Stimulated activated memory B cell treated with anti-CD40 and anti-IgM and Interleukin-4, amounts not matched to agents 10 μg/mL and 1 μg/mL and 100 μg/mL, for 72 hours (primary cell): ENCODE results near the gene EEF2.
A peak's percentile ranks its signal among the peaks of the same experiment; 100 is the strongest.

Experiments used
- ATAC-seq: fragments of 150-1000 bp; cut with Tn5 transposase; 2 replicates; pipeline ENCODE4 v1.10.0; 2021
- H3K27ac Mint-ChIP-seq: one replicate; pipeline ENCODE4 v1.8.0; 2022; ENCODE audit warnings: mild to moderate bottlenecking, mixed read lengths
- H3K27me3 Mint-ChIP-seq: one replicate; pipeline ENCODE4 v1.8.0; 2022; ENCODE audit warnings: mixed read lengths
- H3K36me3 Mint-ChIP-seq: one replicate; pipeline ENCODE4 v1.8.0; 2022; ENCODE audit warnings: mixed read lengths
- H3K4me1 Mint-ChIP-seq: one replicate; pipeline ENCODE4 v1.8.0; 2022; ENCODE audit warnings: mixed read lengths
- H3K4me3 Mint-ChIP-seq: one replicate; pipeline ENCODE4 v1.8.0; 2022; ENCODE audit warnings: mild to moderate bottlenecking, moderate library complexity, mixed read lengths
- H3K9me3 Mint-ChIP-seq: one replicate; pipeline ENCODE4 v1.8.0; 2022; ENCODE audit warnings: mixed read lengths

EEF2 gene

GRCh38 chr19:3982701-3983541 lies 2.3 kb downstream of the EEF2 start:
- no peak for ATAC-seq
- Mint-ChIP-seq H3K36me3 (peaks cover 65% of the 10 kb centered on the region), H3K27me3 (no peaks in the 10 kb centered on the region), H3K4me1 (peaks cover 70% of the 10 kb centered on the region), H3K27ac (peak overlapping the region; percentile 92), H3K9me3 (no peaks in the 10 kb centered on the region), H3K4me3 (peak overlapping the region; percentile 93)

GRCh38 chr19:3981736-3982681 lies 3.3 kb downstream of the EEF2 start:
- Mint-ChIP-seq H3K27ac (peak overlapping the region; percentile 92), H3K36me3 (peaks cover 74% of the 10 kb centered on the region), H3K4me3 (peak overlapping the region; percentile 93), H3K9me3 (no peaks in the 10 kb centered on the region), H3K4me1 (peaks cover 73% of the 10 kb centered on the region), H3K27me3 (no peaks in the 10 kb centered on the region)
- ATAC-seq, result no peak

- ATAC-seq, result no peak
- H3K4me1 Mint-ChIP-seq, result peaks cover 71% of the 10 kb centered on the region
- H3K4me3 Mint-ChIP-seq, result no peak overlapping the region
- H3K27me3 Mint-ChIP-seq, result no peaks in the 10 kb centered on the region
- peaks cover 81% of the 10 kb centered on the region for H3K36me3 Mint-ChIP-seq
- H3K9me3 Mint-ChIP-seq, result no peaks in the 10 kb centered on the region
- peak overlapping the region; percentile 92 for H3K27ac Mint-ChIP-seq
Observed at GRCh38 chr19:3981373-3981735, 3.9 kb downstream of the EEF2 start.

- ATAC-seq, result no peak
- no peak overlapping the region for H3K4me3 Mint-ChIP-seq
- peak overlapping the region; percentile 92 for H3K27ac Mint-ChIP-seq
- H3K9me3 Mint-ChIP-seq, result no peaks in the 10 kb centered on the region
- no peaks in the 10 kb centered on the region for H3K27me3 Mint-ChIP-seq
- peaks cover 88% of the 10 kb centered on the region for H3K36me3 Mint-ChIP-seq
- peaks cover 63% of the 10 kb centered on the region for H3K4me1 Mint-ChIP-seq
Observed at GRCh38 chr19:3980353-3981251, 4.7 kb downstream of the EEF2 start.

GRCh38 chr19:3979674-3980352 lies 5.5 kb downstream of the EEF2 start:
- peaks cover 61% of the 10 kb centered on the region for H3K4me1 Mint-ChIP-seq
- H3K27me3 Mint-ChIP-seq, result no peaks in the 10 kb centered on the region
- H3K36me3 Mint-ChIP-seq, result peaks cover 86% of the 10 kb centered on the region
- H3K27ac Mint-ChIP-seq, result no peak overlapping the region
- no peaks in the 10 kb centered on the region for H3K9me3 Mint-ChIP-seq
- H3K4me3 Mint-ChIP-seq, result no peak overlapping the region
- ATAC-seq, result no peak

GRCh38 chr19:3979289-3979673 lies 6.0 kb downstream of the EEF2 start:
- Mint-ChIP-seq H3K4me3 (no peak overlapping the region), H3K27ac (no peak overlapping the region), H3K4me1 (peaks cover 56% of the 10 kb centered on the region), H3K36me3 (peaks cover 80% of the 10 kb centered on the region), H3K9me3 (no peaks in the 10 kb centered on the region), H3K27me3 (no peaks in the 10 kb centered on the region)
- ATAC-seq, result no peak

- no peaks in the 10 kb centered on the region for H3K27me3 Mint-ChIP-seq
- H3K4me3 Mint-ChIP-seq, result no peak overlapping the region
- peaks cover 69% of the 10 kb centered on the region for H3K36me3 Mint-ChIP-seq
- H3K27ac Mint-ChIP-seq, result no peak overlapping the region
- H3K4me1 Mint-ChIP-seq, result peaks cover 45% of the 10 kb centered on the region
- ATAC-seq, result no peak
- no peaks in the 10 kb centered on the region for H3K9me3 Mint-ChIP-seq
Observed at GRCh38 chr19:3978145-3978544, 7.1 kb downstream of the EEF2 start.

- peaks cover 38% of the 10 kb centered on the region for H3K4me1 Mint-ChIP-seq
- H3K27me3 Mint-ChIP-seq, result no peaks in the 10 kb centered on the region
- H3K4me3 Mint-ChIP-seq, result no peak overlapping the region
- ATAC-seq, result no peak
- H3K9me3 Mint-ChIP-seq, result no peaks in the 10 kb centered on the region
- H3K27ac Mint-ChIP-seq, result no peak overlapping the region
- H3K36me3 Mint-ChIP-seq, result peaks cover 63% of the 10 kb centered on the region
Observed at GRCh38 chr19:3977242-3978143, 7.8 kb downstream of the EEF2 start.

- no peaks in the 10 kb centered on the region for H3K9me3 Mint-ChIP-seq
- no peak for ATAC-seq
- H3K27ac Mint-ChIP-seq, result no peak overlapping the region
- H3K36me3 Mint-ChIP-seq, result peaks cover 54% of the 10 kb centered on the region
- no peak overlapping the region for H3K4me3 Mint-ChIP-seq
- H3K27me3 Mint-ChIP-seq, result no peaks in the 10 kb centered on the region
- peaks cover 33% of the 10 kb centered on the region for H3K4me1 Mint-ChIP-seq
Observed at GRCh38 chr19:3976495-3977241, 8.6 kb downstream of the EEF2 start.

- no peak for ATAC-seq
- H3K36me3 Mint-ChIP-seq, result peaks cover 46% of the 10 kb centered on the region
- no peaks in the 10 kb centered on the region for H3K9me3 Mint-ChIP-seq
- no peak overlapping the region for H3K27ac Mint-ChIP-seq
- H3K27me3 Mint-ChIP-seq, result no peaks in the 10 kb centered on the region
- peaks cover 30% of the 10 kb centered on the region for H3K4me1 Mint-ChIP-seq
- no peak overlapping the region for H3K4me3 Mint-ChIP-seq
Observed at GRCh38 chr19:3975637-3976087, 9.6 kb downstream of the EEF2 start.

GRCh38 chr19:3975144-3975543 lies 10.1 kb downstream of the EEF2 start:
- Mint-ChIP-seq H3K9me3 (no peaks in the 10 kb centered on the region), H3K4me1 (peaks cover 36% of the 10 kb centered on the region), H3K36me3 (peaks cover 44% of the 10 kb centered on the region), H3K4me3 (no peak overlapping the region), H3K27me3 (no peaks in the 10 kb centered on the region), H3K27ac (no peak overlapping the region)
- no peak for ATAC-seq

- peaks cover 29% of the 10 kb centered on the region for H3K36me3 Mint-ChIP-seq
- ATAC-seq, result peak; percentile 99
- H3K27ac Mint-ChIP-seq, result peak within 1 kb of the TSS; percentile 71
- H3K27me3 Mint-ChIP-seq, result no peaks in the 10 kb centered on the region
- H3K4me1 Mint-ChIP-seq, result peaks cover 28% of the 10 kb centered on the region
- peak within 1 kb of the TSS; percentile 85 for H3K4me3 Mint-ChIP-seq
- H3K9me3 Mint-ChIP-seq, result no peaks in the 10 kb centered on the region
Observed at GRCh38 chr19:3970808-3971598, 14.3 kb downstream of the EEF2 start, which contains the start of gene DAPK3. DAPK3 (minus strand) TSS chr19:3971099; CDS start chr19:3969735, 1,364 bp downstream.
